Measurements from ENCODE around the gene INO80B.

GRCh38 chr2:74505448-74506246 is 50.8 kb downstream of the INO80B start:
- TF ChIP-seq CTCF (IDR thresholded peaks at IDR 0.05) (no peak), ZFX (IDR thresholded peaks at IDR 0.05; ENCODE audit: borderline replicate concordance) (no peak)

All from 22Rv1 (cell line).